Hematopoietic multipotent progenitor cell (in vitro differentiated cells): ENCODE data around the gene HOXA10. TPM values are rescaled to one million over a fixed set of nuclear protein-coding genes. Genes with fewer than 3 reads are reported as not detected.

ENCODE experiments used
- DNase-seq, 3 donors: peaks; one replicate each; pipeline ENCODE4 v3.0.0-alpha.2; 2011 to 2015; ENCODE audit warnings: low read depth in 2 of 3, low spot score in 2 of 3
- total RNA-seq: library from RNA; depleted of rRNA; stranded (reverse); fragments of >200 nt; gene quantifications from one replicate; pipeline ENCODE4 v1.2.3, GENCODE V29; 2012

Gene HOXA10
- total RNA-seq, 1 donor, result 19.4 TPM

DNA sequence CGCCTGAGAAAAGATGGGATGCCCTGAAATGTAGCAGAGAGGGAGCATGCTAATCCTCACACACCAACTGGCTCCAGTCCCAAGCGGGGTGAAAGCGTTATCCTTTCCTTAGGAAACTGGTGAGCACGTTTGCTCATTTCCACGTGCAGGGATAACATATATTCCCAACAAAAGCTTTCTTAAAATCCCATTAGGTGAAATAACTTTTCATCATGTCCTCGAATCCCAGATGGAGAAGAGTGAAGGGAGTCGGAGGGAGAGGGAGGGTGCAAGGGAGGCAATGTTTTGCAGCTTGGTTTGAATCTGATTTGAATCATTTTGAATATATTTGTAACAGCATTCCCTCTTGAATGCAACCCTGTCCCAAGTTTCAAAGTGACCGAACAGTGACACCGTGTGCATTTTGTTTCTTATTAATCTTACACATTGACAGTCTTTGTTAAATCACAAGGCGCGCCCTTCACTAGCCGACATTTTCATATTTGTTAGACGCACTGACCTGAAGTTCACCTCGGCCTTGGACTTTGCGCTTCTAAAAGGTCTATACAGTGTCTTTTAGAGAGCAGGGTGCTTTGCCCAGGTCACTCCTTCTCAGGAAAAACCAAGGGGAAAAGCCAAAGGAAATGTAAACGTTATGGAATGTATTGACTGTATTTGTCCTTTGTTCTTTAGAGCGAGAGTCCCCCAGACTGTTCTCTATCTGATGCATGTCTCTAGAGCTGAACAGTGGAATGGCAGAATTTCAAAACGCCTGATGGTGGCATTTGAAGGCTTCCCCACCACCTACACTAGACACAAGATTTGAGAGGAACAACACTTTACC lies 40.5 kb downstream of the HOXA10 start:
- DNase-seq, result no peak

DNA sequence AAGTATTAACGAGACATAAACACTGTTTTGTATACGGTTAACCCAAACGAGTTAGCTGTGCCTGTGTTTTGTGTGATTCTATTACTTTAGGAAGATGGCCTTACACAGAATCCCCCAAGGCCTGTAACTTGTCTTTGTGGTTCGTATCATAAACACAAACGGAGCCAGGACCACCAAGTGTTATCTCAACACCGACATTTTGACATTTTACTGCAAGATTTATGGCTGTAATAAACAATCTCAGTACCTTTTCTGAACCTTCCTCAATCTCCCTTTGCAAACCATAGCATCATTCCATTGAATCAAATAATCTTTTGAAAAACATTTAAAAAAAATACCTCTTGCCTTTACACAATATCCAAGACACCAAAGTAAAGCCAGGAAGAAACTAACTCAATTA lies 41.1 kb downstream of the HOXA10 start:
- DNase-seq, result no peak

DNA sequence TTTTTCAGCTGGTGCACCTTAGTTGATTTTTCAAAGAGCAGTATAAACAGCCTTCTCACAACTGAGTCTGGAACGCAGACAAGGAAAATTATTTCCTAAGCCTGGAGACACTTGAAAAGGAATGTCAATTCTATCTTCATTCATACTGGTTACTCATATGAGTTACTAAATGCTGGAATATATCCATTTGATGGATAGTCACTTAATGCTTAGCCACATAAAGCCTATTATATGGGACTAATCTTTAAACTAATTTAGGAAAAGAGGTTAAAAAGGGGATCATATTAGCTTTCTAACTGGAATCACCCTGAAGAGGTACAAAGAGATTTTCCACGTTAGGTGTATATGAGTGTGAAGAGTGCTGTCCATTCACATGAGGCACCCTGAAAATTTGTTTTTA lies 41.9 kb downstream of the HOXA10 start:
- DNase-seq, result no peak

DNA sequence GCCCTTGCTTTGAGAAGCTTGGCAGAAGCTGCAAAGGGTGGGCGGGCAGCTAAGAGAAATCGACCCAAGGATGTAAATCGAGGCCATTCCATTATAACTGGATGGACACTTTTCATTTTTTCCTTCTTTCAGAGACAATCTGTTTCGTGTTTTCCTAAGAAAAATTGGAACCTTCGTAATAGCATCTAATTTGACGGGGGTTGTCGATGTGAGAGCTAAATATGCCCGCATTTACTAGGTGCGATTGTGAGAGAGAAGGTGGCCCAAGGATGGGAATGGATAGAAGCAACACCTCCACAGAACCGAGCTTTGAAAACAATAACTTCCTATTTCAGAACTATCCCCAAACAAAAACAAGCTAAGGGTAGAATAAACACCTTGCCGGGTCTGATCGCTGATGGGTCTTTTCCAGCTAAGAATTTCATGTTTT lies 42.7 kb downstream of the HOXA10 start:
- DNase-seq, result no peak

DNA sequence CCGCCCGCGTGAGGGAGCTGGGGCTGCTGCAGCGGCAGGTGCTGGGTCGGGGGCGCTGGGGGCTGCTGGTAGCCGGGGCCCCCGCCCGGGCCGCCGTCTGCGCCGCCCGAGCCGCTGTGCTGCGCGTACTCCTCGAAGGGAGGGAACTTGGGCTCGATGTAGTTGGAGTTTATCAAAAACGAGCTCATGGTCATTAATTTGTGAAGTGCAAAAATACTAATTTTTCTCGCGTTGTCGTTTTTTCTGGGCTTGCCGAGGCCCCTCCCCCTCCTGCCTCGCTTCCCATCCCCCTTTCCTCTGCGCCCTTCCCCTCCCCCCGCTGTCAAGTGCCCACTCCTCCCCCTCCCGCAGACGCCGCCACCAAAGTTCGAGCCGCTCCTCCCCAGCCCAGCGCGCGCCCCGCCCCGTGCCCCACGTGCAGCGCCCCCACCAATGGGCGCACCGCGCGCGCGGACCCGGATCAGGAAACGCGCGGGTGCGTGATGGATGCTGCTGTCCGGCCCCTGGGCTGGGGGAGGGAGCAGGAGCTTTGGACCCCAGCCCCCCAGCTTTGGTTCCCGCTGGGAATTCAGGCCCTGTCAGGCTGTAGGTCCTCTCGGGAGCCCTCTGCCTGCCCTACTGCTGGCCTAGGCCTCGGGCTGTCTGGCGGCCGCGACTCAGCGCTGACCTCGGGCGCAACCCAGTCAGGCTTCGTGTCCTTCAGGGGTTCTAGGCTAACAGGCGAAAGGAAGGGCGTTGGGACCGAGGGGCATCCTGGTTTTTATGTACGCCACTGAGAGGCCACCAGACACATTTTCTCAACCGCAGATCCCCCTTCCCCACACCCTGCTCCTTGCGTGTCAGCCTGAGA lies 43.4 kb downstream of the HOXA10 start, which contains the start of gene HOXA4:
HOXA4 (minus strand) TSS at position 218 of the 850 bp plus-strand sequence; CDS start at position 194, 24 bp downstream.
- DNase-seq, result peak in 2 of 3 donors; percentile 55 to 86

DNA sequence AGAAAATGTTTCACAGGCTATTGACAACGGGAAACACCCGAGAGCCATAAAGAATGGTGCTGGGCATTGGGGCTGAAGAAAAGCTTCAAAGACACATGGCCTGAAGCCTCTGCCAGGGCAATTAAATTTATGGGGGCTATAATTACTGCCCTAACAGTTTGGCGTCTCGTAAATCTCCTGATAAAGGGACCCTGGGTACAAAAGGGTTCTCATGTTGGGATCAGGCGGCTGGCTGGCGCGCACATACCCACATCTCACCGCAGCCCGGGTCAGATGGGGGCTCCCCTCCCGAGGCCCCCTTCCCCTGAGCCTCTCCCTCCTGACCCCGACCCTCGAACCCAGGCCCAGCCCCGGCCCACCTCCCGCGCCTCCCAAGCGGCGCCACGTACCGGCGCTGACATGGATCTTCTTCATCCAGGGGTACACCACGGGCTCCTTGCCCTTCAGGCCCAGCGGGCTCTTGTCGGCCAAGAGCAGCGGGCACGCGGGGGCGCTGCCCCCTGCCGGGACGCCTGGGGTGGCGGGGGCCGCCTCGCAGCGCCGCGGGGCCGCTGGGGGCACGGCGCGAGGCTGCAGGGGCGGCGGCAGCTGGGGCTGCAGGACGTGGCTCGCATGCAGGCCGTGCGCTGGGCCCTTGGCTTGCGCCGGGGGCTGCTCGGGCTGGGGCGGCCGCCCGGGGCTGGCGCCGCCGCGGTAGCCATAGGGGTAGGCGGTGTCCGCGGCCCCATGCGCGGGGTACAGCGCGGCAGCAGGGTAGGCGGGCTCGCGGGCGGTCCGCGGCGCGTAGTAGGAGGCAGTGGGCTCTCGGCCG lies 44.2 kb downstream of the HOXA10 start:
- no peak for DNase-seq

DNA sequence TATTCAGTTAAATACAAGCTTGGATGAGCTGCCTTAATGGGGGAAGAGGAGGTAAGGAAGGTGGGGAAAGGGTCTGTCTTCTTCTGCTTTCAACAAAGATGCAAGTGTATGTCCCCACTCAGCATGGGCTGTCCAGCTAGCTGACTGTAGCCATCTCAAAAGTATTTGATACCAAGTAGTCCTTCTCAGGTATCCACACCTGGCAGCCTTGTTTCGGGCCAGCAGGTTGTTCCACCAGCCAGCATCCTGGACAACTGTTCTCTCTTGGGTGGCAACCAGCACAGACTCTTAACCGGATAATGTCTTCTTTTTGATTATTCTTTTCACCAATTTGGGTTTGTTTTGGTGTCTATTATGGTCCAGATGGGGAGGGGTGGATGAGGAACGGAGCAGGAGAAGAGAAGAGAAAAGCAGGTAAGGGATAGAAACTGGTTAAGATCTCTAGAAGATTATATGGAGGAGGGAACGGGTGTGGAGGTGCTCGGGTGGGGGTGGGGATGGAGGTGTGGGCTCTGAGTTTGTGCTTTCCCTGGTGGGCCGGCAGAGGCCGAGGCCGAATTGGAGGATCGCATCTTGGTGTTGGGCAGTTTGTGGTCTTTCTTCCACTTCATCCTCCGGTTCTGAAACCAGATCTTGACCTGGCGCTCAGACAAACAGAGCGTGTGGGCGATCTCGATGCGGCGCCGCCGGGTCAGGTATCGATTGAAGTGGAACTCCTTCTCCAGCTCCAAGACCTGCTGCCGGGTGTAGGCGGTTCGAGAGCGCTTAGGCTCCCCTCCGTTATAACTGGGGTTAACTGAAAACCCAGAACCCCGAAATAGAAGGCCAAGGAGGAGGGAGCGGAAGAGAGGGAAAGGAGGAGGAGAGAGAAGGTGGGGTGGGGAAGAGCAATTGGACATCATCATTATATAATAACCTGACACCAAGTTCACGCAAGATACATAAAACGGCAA lies 45.1 kb downstream of the HOXA10 start:
- no peak for DNase-seq

DNA sequence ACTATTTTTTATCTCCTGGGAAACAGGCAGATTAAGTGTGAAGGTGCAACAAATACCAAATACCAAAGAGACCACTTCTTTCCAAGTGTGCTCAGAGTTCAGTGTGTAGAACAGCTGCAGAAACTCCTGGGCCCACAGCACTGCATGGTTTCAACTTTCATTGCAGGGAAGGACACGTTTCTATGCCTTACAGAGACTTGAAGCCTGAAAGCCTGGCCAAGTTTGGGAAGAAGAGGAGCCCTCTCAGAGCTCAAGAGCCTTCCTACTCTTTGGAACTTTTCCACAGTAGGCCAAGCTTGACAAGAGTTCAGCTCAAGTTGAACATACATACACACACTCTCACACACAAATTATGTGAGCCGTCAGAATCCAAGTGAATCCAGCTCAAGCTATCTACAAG lies 46.1 kb downstream of the HOXA10 start:
- DNase-seq, result no peak

DNA sequence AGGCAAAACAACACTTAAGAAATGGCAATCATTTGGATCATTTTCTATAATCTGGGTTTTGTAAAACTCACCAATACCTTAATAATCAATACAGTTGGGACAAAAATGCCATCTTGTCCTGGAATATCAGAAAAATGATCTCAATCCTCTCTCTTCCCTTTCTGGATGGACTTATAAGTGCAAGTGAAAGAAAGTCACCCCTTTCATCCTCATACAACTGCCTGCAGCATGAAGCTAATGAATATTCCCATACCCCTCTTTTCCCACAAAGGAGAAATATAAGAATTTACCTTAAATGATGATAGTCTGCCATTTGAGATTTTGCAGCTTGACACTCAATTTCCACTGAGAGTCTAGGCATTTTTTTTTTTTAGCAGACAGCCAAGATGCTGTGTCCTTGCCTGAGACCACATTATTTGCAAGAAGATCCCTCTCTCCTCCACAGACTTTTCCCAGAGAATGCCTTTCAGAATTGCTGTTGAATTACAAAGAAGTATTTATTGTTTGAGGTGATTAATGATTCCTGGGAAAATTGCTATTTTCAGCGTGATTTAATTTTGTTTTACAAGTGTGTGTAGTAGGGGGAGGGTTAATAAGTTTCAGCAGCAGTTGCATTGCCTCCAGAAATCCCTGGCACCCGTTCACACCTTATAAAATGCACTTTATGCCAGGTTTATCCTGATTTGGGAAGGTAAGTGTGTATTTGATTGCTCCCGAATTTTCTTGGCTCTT lies 47.4 kb downstream of the HOXA10 start:
- DNase-seq, result no peak

DNA sequence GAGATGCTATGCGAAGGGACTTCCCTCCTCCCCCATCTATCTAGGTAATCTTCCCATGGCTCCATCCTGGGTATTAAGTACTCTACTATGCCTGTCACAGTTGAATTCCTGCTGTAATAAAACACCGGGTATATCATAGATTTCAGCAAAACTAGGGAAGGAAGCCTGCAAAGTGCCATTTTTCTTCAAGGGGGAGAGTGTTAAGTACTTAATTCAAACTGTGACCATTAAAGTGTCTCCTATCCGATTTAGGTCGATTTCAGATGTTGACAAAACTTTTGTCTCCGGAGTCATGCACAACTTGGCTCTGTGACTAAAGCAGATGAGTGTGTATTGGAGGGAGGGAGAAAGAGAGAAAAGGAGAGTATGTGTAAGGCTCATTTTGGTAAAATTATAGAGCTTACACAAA lies 48.1 kb downstream of the HOXA10 start:
- DNase-seq, result no peak

DNA sequence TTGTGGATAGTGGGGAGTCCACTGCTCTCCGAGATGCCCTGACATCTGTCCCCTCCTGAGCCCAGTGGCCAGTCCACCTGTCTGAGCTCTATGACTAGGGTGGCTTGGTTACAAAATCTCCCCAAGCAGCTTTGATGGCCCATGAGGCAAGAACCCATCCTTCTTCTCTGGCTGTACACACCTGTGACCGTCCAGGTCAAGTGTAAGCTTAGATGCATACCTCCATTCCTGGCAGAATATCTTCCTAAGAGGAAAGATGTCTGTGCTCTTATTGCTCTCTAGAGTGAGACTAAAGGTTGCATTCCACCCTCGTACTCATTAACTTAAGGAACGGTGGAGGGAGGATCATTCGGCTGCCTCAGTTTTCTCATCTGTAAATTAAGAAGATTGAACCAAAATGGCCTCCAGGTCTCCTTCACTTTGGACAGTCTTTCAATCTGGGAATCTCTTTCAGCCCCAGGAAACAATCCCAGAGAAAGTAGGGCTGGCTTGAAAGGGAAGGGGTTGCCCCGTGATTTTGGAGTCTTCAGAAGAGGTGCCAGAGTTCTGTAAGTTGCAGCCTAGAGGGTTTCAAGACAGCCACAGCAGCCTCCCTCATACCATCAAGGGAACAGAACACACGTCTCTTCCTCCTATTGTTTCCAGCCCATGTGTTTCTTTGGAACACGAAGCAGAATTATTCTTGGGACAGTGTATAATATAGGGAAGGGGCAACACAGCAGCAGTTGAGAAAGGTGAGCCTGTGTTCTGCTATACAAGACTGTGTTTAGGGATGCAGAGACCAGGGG lies 49.0 kb downstream of the HOXA10 start:
- no peak for DNase-seq

DNA sequence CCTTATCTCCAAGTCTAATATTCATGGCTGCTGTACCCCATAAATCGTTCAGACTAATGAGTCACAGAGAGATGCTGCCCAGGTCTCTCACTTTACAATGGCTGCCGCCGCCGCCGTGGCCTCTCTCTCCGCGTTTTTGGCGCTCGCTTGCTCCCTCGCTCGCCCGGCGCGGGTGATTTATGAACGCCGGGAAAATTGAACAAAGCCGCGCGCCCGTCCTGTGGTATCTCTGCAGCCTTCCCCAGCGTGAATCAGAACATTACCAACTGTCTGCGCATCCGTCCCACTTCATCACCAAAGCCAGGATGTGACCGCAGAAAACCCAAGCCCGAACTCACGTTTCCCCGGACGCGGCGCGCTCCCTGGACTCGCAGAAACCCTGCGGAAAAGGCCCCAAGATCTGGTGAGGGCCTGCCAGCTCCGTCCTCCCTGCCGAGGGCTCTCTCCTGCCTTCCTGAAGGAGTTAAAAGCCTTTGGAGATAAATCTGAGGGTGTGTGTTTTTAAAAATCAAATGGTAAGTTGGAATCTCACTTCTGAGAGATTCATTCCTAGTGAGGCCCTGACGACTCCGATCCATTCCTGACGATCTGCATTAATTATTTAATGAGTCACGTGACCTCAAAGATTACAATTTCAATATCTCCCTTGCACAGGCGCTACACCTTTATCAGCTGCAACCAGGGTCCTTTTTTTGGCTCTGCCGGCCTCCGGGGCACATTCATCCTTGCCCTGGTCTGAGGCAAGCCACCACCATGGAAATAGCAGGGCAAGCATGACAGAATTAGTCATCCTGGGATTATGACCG lies 49.8 kb downstream of the HOXA10 start:
- no peak for DNase-seq

DNA sequence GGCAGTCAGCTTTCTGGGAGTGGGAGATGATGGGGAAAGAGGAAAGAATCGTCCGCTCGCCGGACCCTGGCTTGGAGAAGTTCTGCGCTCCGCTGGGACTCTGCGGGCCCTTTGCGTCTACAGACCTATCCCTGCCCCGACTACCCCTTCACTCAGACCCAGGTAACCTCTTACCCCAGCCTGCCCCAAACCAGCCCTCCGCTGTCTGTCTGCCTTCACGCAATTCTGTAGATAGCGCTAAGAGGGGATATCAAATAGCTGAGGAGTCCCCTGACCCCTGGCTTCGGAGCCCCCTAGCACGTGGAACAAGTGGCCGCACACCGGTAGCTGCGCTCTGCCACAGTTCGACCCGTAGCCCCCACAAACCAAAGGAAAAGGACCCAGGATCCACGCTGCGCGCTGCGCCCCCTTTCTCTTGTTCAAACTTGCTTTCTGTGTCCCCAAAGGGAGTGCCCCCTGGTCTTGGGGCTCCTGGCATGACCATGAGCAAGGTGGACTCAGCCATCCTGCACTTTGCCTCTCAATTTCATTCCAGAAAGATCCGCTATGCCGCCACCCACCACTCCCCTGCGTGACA lies 50.6 kb downstream of the HOXA10 start:
- no peak for DNase-seq

DNA sequence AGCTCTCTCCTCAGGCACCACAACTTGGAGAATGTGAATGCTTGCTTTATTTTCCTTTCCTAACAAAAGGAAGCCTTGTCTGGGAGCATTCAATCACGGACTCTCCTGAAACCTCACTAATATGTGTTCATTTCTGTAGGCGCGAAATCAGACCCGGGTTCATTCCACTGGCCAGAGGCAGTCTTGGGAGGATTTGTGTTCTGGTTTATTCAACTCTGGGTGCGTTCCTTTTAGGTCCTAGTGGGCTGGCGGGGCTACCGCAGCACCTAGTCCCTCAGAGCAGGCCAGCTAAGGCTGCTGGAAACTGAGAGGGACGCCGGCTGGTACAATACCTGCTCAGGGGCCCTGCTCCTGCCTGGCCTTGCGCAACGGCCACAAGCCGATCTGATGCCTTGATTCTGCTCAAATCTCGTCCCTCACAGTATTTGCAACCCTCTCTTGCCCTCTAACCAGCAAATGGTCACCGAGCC lies 51.1 kb downstream of the HOXA10 start:
- DNase-seq, result no peak

DNA sequence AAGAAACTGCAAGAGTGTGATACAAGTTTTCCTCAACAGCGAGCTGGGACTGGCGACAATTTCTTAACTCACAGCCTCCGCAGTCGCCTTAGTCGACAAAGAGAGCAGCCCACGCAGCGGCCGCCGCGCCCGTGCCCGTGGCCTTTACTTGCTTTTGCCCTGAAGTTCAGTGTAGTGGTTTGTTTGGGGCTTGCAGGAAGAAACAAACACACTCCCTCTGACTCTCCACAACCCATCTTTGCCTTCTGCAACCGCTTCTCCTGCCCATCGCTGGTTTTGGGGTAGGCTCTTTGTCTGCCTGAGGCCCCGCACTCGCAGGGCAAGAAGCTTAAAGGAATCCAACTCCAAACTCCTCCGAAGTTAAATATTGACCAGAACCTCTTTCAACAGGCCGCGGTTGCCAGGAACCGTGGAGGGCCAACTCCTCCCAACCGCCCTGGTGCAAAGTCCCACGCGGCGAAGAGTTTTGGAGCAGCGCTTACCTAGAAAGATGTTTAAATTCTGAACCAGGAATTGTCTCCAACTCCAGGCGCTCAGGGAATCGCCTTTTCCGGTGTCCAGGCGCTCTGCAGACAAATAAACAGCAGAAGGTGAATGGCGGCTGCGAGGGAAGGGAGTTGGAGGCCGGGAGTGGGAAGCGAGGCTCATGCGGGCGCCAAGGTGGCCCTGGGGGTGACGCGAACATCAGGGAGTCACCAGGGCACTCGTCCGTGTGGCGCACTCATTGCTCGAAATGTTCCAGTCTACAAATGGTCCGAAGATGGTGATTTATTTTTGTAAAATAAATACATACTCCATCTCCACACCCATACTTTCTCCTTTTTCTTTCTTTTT lies 51.8 kb downstream of the HOXA10 start:
- no peak for DNase-seq

DNA sequence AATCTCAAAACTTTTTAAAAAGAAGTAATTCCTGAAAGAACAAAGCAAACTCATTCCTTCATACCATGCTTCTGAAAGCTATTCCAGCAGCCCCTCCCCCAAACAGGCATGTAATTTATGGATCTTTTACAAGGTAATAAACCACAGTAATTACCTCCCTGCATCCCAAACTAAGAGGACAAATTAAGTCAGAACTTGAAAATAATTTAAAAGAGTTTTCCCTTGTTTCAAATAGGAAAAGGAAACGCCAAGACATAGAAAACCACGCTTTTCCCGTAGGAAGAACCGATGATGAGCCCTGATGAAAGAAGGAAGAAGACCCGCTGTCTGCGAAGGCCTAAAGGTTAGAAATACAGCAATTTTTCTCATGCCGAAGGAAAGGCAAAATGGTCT lies 52.4 kb downstream of the HOXA10 start:
- DNase-seq, result no peak
